ENCODE results near the gene EIF4ENIF1.
"Not testable (repeated sequence)": the region's sequence is repeated elsewhere in the genome, so short reads cannot be mapped to it uniquely, and the experiment has no call there.

Gene EIF4ENIF1

GRCh38 chr22:31507517-31507916 is 17.9 kb upstream of the EIF4ENIF1 start:
- not testable (repeated sequence) for H3K4me1 ChIP-seq (ENCODE audit: control insufficient read depth, insufficient read depth, low read length); H3K9me3 ChIP-seq (ENCODE audit: control insufficient read depth, insufficient read depth, low read length); H3K27me3 ChIP-seq (ENCODE audit: control insufficient read depth, insufficient read depth, low read length); H3K4me3 ChIP-seq (ENCODE audit: low read depth, low read length); H3K9ac ChIP-seq (ENCODE audit: low read depth, low read length); H3K36me3 ChIP-seq (ENCODE audit: control insufficient read depth, insufficient read depth, low read length)

GRCh38 chr22:31504282-31504681 is 14.6 kb upstream of the EIF4ENIF1 start:
- no peak overlapping the region for H3K4me3 ChIP-seq (ENCODE audit: low read depth, low read length)

GRCh38 chr22:31503211-31503964 is 13.7 kb upstream of the EIF4ENIF1 start:
- Histone ChIP-seq H3K4me1 (ENCODE audit: control insufficient read depth, insufficient read depth, low read length) (no peaks in the 10 kb centered on the region), H3K36me3 (ENCODE audit: control insufficient read depth, insufficient read depth, low read length) (no peaks in the 10 kb centered on the region), H3K9ac (ENCODE audit: low read depth, low read length) (no peak overlapping the region), H3K9me3 (ENCODE audit: control insufficient read depth, insufficient read depth, low read length) (no peaks in the 10 kb centered on the region), H3K27me3 (ENCODE audit: control insufficient read depth, insufficient read depth, low read length) (no peaks in the 10 kb centered on the region), H3K4me3 (ENCODE audit: low read depth, low read length) (no peak overlapping the region)

More at GRCh38 chr22:31504282-31504681, 14.6 kb upstream of the EIF4ENIF1 start:
- Histone ChIP-seq H3K9me3 (ENCODE audit: control insufficient read depth, insufficient read depth, low read length) (no peaks in the 10 kb centered on the region), H3K4me1 (ENCODE audit: control insufficient read depth, insufficient read depth, low read length) (no peaks in the 10 kb centered on the region), H3K27me3 (ENCODE audit: control insufficient read depth, insufficient read depth, low read length) (no peaks in the 10 kb centered on the region), H3K36me3 (ENCODE audit: control insufficient read depth, insufficient read depth, low read length) (no peaks in the 10 kb centered on the region), H3K9ac (ENCODE audit: low read depth, low read length) (no peak overlapping the region)

GRCh38 chr22:31501738-31502137 is 12.1 kb upstream of the EIF4ENIF1 start:
- Histone ChIP-seq H3K36me3 (ENCODE audit: control insufficient read depth, insufficient read depth, low read length) (no peaks in the 10 kb centered on the region), H3K27me3 (ENCODE audit: control insufficient read depth, insufficient read depth, low read length) (peaks cover 4% of the 10 kb centered on the region), H3K9me3 (ENCODE audit: control insufficient read depth, insufficient read depth, low read length) (no peaks in the 10 kb centered on the region), H3K4me3 (ENCODE audit: low read depth, low read length) (no peak overlapping the region), H3K4me1 (ENCODE audit: control insufficient read depth, insufficient read depth, low read length) (no peaks in the 10 kb centered on the region), H3K9ac (ENCODE audit: low read depth, low read length) (no peak overlapping the region)

- H3K9me3 ChIP-seq (ENCODE audit: control insufficient read depth, insufficient read depth, low read length): no peaks in the 10 kb centered on the region
- peaks cover 4% of the 10 kb centered on the region for H3K27me3 ChIP-seq (ENCODE audit: control insufficient read depth, insufficient read depth, low read length)
- H3K9ac ChIP-seq (ENCODE audit: low read depth, low read length): peak overlapping the region; percentile 26
- peak overlapping the region; percentile 91 for H3K4me3 ChIP-seq (ENCODE audit: low read depth, low read length)
- H3K36me3 ChIP-seq (ENCODE audit: control insufficient read depth, insufficient read depth, low read length): no peaks in the 10 kb centered on the region
- H3K4me1 ChIP-seq (ENCODE audit: control insufficient read depth, insufficient read depth, low read length): no peaks in the 10 kb centered on the region
Observed at GRCh38 chr22:31497148-31497938, 7.7 kb upstream of the EIF4ENIF1 start.

GRCh38 chr22:31496735-31497146 is 7.1 kb upstream of the EIF4ENIF1 start:
- H3K36me3 ChIP-seq (ENCODE audit: control insufficient read depth, insufficient read depth, low read length): no peaks in the 10 kb centered on the region
- peak overlapping the region; percentile 91 for H3K4me3 ChIP-seq (ENCODE audit: low read depth, low read length)
- no peaks in the 10 kb centered on the region for H3K9me3 ChIP-seq (ENCODE audit: control insufficient read depth, insufficient read depth, low read length)
- H3K27me3 ChIP-seq (ENCODE audit: control insufficient read depth, insufficient read depth, low read length): peaks cover 4% of the 10 kb centered on the region
- peak overlapping the region; percentile 26 for H3K9ac ChIP-seq (ENCODE audit: low read depth, low read length)
- H3K4me1 ChIP-seq (ENCODE audit: control insufficient read depth, insufficient read depth, low read length): no peaks in the 10 kb centered on the region

- Histone ChIP-seq H3K36me3 (ENCODE audit: control insufficient read depth, insufficient read depth, low read length) (no peaks in the 10 kb centered on the region), H3K4me1 (ENCODE audit: control insufficient read depth, insufficient read depth, low read length) (peaks cover 3% of the 10 kb centered on the region), H3K27me3 (ENCODE audit: control insufficient read depth, insufficient read depth, low read length) (peaks cover 4% of the 10 kb centered on the region), H3K9me3 (ENCODE audit: control insufficient read depth, insufficient read depth, low read length) (no peaks in the 10 kb centered on the region), H3K4me3 (ENCODE audit: low read depth, low read length) (peak within 1 kb of the TSS; percentile 91), H3K9ac (ENCODE audit: low read depth, low read length) (peak within 1 kb of the TSS; percentile 76)
Observed at GRCh38 chr22:31496007-31496734, 6.5 kb upstream of the EIF4ENIF1 start, which contains the start of gene SFI1. Gene SFI1 (plus strand): TSS chr22:31496536. CDS start chr22:31508285, 11,749 bp downstream.

GRCh38 chr22:31495343-31495742 is 5.7 kb upstream of the EIF4ENIF1 start:
- peaks cover 4% of the 10 kb centered on the region for H3K27me3 ChIP-seq (ENCODE audit: control insufficient read depth, insufficient read depth, low read length)
- H3K4me3 ChIP-seq (ENCODE audit: low read depth, low read length): peak overlapping the region; percentile 91
- no peaks in the 10 kb centered on the region for H3K9me3 ChIP-seq (ENCODE audit: control insufficient read depth, insufficient read depth, low read length)
- H3K36me3 ChIP-seq (ENCODE audit: control insufficient read depth, insufficient read depth, low read length): no peaks in the 10 kb centered on the region
- H3K4me1 ChIP-seq (ENCODE audit: control insufficient read depth, insufficient read depth, low read length): peaks cover 9% of the 10 kb centered on the region
- H3K9ac ChIP-seq (ENCODE audit: low read depth, low read length): no peak overlapping the region

- H3K4me1 ChIP-seq (ENCODE audit: control insufficient read depth, insufficient read depth, low read length); H3K9me3 ChIP-seq (ENCODE audit: control insufficient read depth, insufficient read depth, low read length); H3K27me3 ChIP-seq (ENCODE audit: control insufficient read depth, insufficient read depth, low read length); H3K9ac ChIP-seq (ENCODE audit: low read depth, low read length); H3K4me3 ChIP-seq (ENCODE audit: low read depth, low read length); H3K36me3 ChIP-seq (ENCODE audit: control insufficient read depth, insufficient read depth, low read length): not testable (repeated sequence)
Observed at GRCh38 chr22:31493355-31493754, 3.7 kb upstream of the EIF4ENIF1 start.

- Histone ChIP-seq H3K9me3 (ENCODE audit: control insufficient read depth, insufficient read depth, low read length) (no peaks in the 10 kb centered on the region), H3K9ac (ENCODE audit: low read depth, low read length) (no peak overlapping the region), H3K27me3 (ENCODE audit: control insufficient read depth, insufficient read depth, low read length) (peaks cover under 1% of the 10 kb centered on the region), H3K36me3 (ENCODE audit: control insufficient read depth, insufficient read depth, low read length) (no peaks in the 10 kb centered on the region), H3K4me3 (ENCODE audit: low read depth, low read length) (no peak overlapping the region), H3K4me1 (ENCODE audit: control insufficient read depth, insufficient read depth, low read length) (peaks cover 9% of the 10 kb centered on the region)
Observed at GRCh38 chr22:31492151-31492550, 2.5 kb upstream of the EIF4ENIF1 start.

GRCh38 chr22:31491218-31491962 is 1.7 kb upstream of the EIF4ENIF1 start:
- Histone ChIP-seq H3K9me3 (ENCODE audit: control insufficient read depth, insufficient read depth, low read length) (no peaks in the 10 kb centered on the region), H3K27me3 (ENCODE audit: control insufficient read depth, insufficient read depth, low read length) (no peaks in the 10 kb centered on the region), H3K4me1 (ENCODE audit: control insufficient read depth, insufficient read depth, low read length) (peaks cover 9% of the 10 kb centered on the region), H3K36me3 (ENCODE audit: control insufficient read depth, insufficient read depth, low read length) (no peaks in the 10 kb centered on the region), H3K4me3 (ENCODE audit: low read depth, low read length) (peak overlapping the region; percentile 98), H3K9ac (ENCODE audit: low read depth, low read length) (no peak overlapping the region)

All from iPS-15b (cell line).